Cardiac fibroblast (primary cell): Measurements from ENCODE around the gene ARRDC1.
"Not testable (repeated sequence)": the region's sequence is repeated elsewhere in the genome, so short reads cannot be mapped to it uniquely, and the experiment has no call there.

Experiments
- DNase-seq, 2 donors: peaks; one replicate each; pipeline versions ENCODE4 v3.0.0 to v3.0.0-alpha.2; 2010; ENCODE audit warnings: low read depth in 2 of 2
- H3K4me3 ChIP-seq, 2 donors: replicated peaks in 1 of 2; 1 replicate in 1 of 2; 2 replicates in 1 of 2; pipeline ENCODE4 v1.5.1; 2011; ENCODE audit warnings: low read depth in 2 of 2, low read length in 2 of 2, mild to moderate bottlenecking in 2 of 2, moderate library complexity in 1 of 2
- CTCF ChIP-seq: IDR thresholded peaks from one replicate; pipeline ENCODE4 v1.5.1; 2011; ENCODE audit warnings: low read depth, mild to moderate bottlenecking, low read length, inconsistent platforms

ARRDC1 gene

DNA sequence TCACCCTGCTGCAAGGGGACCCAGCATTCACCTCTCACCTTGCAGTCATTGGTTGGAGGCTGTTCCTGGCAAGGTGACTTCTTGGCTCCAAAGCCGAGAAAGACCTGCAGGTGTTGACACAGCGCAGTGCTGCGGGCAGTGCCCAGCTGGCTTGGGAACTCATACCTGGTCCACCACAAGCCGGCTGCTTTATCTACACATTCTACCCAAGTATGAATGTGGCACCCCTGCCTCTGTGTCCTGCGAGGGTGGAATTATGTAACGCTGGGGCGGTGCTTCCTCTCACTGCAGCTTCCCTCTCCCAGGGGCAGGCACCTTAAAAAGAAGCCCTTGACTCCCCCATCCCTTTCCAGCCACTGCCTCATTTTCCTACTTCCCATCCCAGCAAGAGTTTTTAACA, 12.7 kb upstream of the ARRDC1 start:
- no peak for DNase-seq
- TF ChIP-seq CTCF: no peak
- no peak overlapping the region for H3K4me3 ChIP-seq

GRCh38 chr9:137593176-137593575, 12.3 kb upstream of the ARRDC1 start:
- no peak overlapping the region for H3K4me3 ChIP-seq
- TF ChIP-seq CTCF: no peak
- no peak for DNase-seq

GRCh38 chr9:137596577-137596976, 8.9 kb upstream of the ARRDC1 start:
- not testable (repeated sequence) for DNase-seq, H3K4me3 ChIP-seq

GRCh38 chr9:137598943-137599342, 6.5 kb upstream of the ARRDC1 start:
- DNase-seq: no peak
- H3K4me3 ChIP-seq: no peak overlapping the region
- TF ChIP-seq CTCF: no peak

DNA sequence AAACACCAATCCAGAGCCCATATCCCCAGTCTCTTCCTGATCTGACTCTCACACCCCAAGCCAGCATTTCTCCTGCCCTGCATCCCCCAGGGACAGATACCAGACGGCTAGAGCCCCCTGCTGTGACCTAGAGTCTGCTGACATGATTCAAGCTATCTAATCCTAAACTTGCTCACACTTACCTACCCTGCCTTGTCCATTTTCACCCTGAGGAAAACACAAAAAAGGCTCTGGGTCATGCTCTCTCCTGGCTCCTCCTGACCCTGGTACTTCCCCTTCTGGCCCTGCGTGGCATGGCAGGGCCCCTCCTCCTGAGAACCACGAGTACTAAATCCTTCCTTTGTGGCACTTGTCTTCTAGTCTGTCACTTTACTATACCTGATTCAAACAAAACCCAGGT, 2.8 kb upstream of the ARRDC1 start:
- H3K4me3 ChIP-seq: no peak overlapping the region
- TF ChIP-seq CTCF: no peak
- no peak for DNase-seq

GRCh38 chr9:137603879-137604278, 1.6 kb upstream of the ARRDC1 start:
- no peak for TF ChIP-seq CTCF
- DNase-seq: no peak
- H3K4me3 ChIP-seq: no peak overlapping the region

DNA sequence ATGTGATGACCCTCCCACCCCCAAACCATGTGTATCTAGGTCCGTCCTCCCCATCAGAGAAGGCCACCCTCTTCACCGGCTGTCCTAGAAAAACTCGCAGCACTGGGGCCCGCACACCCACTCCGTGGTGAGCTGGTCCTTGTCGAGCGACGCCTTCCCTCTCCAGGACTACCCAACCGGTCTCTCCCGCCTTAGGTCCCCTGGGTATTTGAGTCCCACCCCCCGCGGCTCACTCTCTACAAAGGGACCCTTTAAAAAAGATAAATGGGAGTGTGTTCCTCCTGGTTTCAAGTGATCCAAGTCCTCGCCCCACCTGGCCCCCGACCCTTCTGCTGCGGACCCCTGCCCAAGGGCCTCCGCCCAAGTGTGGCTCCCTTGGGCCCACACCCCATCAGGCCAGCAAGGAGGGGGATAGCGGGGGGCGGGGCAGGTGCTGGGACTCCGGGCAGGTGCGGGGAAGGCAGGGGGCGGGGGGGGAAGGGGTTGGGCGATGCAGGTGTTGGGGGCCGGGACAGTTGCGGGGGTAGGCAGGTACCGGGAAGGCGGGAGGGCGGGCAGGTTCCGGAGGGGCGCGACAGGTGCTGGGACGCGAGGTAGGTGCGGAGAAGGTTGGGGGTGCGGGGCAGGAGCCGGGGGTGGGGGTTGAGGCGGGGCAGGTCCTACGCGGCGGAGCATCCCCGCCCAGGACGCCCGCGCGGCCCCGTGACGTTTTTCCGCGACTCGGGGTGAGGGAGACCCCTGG, 970 bp upstream of the ARRDC1 start:
- DNase-seq: no peak
- H3K4me3 ChIP-seq: peak overlapping the region; percentile 38 to 56
- no peak for TF ChIP-seq CTCF
